NCI-H2227 (cell line): Measurements from ENCODE around the gene BRINP3.

Experiments used
- DNase-seq: peaks from one replicate; lab custom pipeline; 2025; ENCODE audit not compliant: unreplicated experiment; lab: John Stamatoyannopoulos, UW

BRINP3 gene

GRCh38 chr1:190453550-190453949 is 24.1 kb downstream of the BRINP3 start:
- no peak for DNase-seq

GRCh38 chr1:190452272-190452848 is 25.3 kb downstream of the BRINP3 start:
- DNase-seq: no peak

- no peak for DNase-seq
Measured at GRCh38 chr1:190444464-190444863, 33.2 kb downstream of the BRINP3 start.

GRCh38 chr1:190439447-190439846 is 38.2 kb downstream of the BRINP3 start:
- DNase-seq: no peak

- peak; percentile 16 for DNase-seq
Measured at GRCh38 chr1:190436615-190437014, 41.0 kb downstream of the BRINP3 start.

GRCh38 chr1:190429932-190430331 is 47.7 kb downstream of the BRINP3 start:
- no peak for DNase-seq

GRCh38 chr1:190429141-190429540 is 48.5 kb downstream of the BRINP3 start:
- DNase-seq: no peak

- no peak for DNase-seq
Measured at GRCh38 chr1:190416239-190416638, 61.4 kb downstream of the BRINP3 start.

GRCh38 chr1:190413142-190413541 is 64.5 kb downstream of the BRINP3 start:
- no peak for DNase-seq

- no peak for DNase-seq
Measured at GRCh38 chr1:190403402-190403801, 74.3 kb downstream of the BRINP3 start.

- no peak for DNase-seq
Measured at GRCh38 chr1:190399233-190399632, 78.4 kb downstream of the BRINP3 start.

GRCh38 chr1:190391582-190391981 is 86.1 kb downstream of the BRINP3 start:
- DNase-seq: no peak

- no peak for DNase-seq
Measured at GRCh38 chr1:190377991-190378390, 99.7 kb downstream of the BRINP3 start.

GRCh38 chr1:190377294-190377693 is 100.4 kb downstream of the BRINP3 start:
- DNase-seq: no peak

- no peak for DNase-seq
Measured at GRCh38 chr1:190376044-190376443, 101.6 kb downstream of the BRINP3 start.

- DNase-seq: no peak
Measured at GRCh38 chr1:190373705-190374336, 103.8 kb downstream of the BRINP3 start.

- DNase-seq: no peak
Measured at GRCh38 chr1:190367200-190367599, 110.5 kb downstream of the BRINP3 start.

- DNase-seq: no peak
Measured at GRCh38 chr1:190365283-190365682, 112.4 kb downstream of the BRINP3 start.

GRCh38 chr1:190353538-190354101 is 124.0 kb downstream of the BRINP3 start:
- DNase-seq: no peak

- no peak for DNase-seq
Measured at GRCh38 chr1:190344454-190344853, 133.2 kb downstream of the BRINP3 start.

- no peak for DNase-seq
Measured at GRCh38 chr1:190338829-190339228, 138.8 kb downstream of the BRINP3 start.

GRCh38 chr1:190328871-190329270 is 148.8 kb downstream of the BRINP3 start:
- no peak for DNase-seq

- no peak for DNase-seq
Measured at GRCh38 chr1:190328361-190328760, 149.3 kb downstream of the BRINP3 start.
